Embryonic facial prominence (tissue), 1 donor: ENCODE results near the gene ICE2.
"Not testable (repeated sequence)": the region's sequence is repeated elsewhere in the genome, so short reads cannot be mapped to it uniquely, and the experiment has no call there.

Experiments used
- DNase-seq: peaks from one replicate; pipeline ENCODE4 v3.0.0-alpha.2; 2016; ENCODE audit errors: extremely low spot score

ICE2 gene

DNA sequence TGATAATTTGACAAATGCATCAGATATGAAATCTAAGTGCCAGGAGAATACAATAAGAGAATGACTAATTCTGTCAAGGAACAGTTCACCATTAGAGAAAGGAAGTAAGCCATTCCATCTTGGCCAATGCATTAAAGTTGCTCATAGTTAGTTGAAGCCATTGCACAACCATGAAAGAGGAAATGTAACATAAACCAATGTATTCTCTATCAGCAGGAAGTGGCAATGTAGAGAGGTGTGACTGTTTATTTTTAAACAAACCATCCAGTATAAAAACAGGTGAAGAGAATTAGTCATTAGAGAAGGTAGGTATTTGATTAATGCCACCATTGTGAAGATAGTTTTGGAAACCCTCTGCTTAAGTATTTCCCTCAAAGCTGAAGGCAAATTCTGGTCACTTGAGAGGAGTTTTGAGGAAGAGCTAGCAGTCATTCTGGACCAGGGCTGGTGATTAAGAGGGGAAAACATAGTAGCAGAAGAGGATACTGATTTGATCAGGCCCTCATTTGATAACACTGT is 70.4 kb downstream of the ICE2 start:
- no peak for DNase-seq

DNA sequence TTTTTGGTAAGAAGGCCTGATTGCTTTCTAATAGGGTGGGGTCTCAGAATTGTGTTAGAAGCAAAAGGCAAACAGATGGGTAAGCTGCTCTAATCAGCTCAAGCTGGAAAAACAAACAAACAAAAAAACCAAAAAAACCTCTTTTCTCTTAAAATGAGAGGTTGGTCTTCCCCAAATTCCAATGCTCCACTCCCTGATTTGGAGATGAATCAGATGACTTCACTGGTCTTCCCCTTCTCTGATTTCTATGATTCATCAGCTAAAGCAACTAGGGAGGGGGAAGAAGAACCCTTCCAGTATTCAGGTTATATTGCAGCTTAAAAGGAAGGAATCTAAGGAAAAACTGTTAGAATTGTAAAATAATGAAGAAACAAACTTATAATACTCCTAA is 71.5 kb downstream of the ICE2 start:
- DNase-seq, result no peak

DNA sequence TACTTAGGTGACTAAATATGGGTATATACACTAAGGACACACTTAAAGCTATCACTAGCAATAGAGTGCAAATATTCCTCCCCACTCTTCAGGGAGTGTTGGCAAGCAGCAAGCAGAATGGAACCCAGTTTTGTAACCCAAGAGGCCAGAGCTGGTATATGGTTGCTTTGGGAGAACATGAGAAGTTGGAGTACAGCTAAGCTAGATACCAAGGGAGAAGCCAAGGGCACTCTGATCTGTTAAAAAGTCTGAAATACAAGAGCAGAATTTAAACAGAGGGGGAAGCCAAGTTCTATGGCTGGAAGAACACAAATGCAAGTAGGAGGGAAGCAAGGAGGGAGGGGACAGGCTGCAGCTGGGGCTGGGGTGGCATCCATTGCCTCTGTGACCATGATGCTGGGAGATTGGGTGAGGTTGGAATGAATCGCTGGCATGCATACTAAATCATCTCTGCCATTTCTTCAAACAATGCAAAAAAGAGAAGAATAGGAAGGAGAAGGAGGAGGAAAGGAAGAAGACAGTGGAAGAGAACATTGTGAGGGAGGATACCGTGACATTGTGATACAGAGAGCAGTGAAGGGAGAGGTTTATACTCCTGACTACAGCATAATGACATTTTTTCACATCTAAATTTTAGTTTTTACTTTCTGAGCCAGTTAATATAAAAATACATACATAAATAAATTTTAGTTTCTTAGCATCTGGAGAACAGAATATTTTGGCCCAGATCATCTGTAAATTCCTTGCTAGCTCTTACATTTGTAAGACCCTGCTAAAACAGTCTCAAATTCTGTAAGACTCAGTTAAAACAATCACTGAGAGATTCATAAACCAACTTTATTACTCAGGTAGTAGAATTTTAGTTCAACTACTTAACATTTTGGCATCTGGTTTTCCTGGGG is 72.2 kb downstream of the ICE2 start:
- no peak for DNase-seq

- no peak for DNase-seq
Observed at GRCh38 chr15:60405399-60405798, 73.5 kb downstream of the ICE2 start.

- DNase-seq, result not testable (repeated sequence)
Observed at GRCh38 chr15:60404351-60404750, 74.6 kb downstream of the ICE2 start.

- no peak for DNase-seq
Observed at GRCh38 chr15:60400944-60401343, 78.0 kb downstream of the ICE2 start.

GRCh38 chr15:60399931-60400330 is 79.0 kb downstream of the ICE2 start:
- no peak for DNase-seq

GRCh38 chr15:60399246-60399915 is 79.6 kb downstream of the ICE2 start:
- no peak for DNase-seq

GRCh38 chr15:60397772-60398445 is 81.0 kb downstream of the ICE2 start, which contains the start of gene ANXA2:
Gene ANXA2, minus strand, starts transcription at chr15:60397986. Its CDS starts 11,911 bp downstream, at chr15:60386075.
- DNase-seq, result peak; percentile 59

DNA sequence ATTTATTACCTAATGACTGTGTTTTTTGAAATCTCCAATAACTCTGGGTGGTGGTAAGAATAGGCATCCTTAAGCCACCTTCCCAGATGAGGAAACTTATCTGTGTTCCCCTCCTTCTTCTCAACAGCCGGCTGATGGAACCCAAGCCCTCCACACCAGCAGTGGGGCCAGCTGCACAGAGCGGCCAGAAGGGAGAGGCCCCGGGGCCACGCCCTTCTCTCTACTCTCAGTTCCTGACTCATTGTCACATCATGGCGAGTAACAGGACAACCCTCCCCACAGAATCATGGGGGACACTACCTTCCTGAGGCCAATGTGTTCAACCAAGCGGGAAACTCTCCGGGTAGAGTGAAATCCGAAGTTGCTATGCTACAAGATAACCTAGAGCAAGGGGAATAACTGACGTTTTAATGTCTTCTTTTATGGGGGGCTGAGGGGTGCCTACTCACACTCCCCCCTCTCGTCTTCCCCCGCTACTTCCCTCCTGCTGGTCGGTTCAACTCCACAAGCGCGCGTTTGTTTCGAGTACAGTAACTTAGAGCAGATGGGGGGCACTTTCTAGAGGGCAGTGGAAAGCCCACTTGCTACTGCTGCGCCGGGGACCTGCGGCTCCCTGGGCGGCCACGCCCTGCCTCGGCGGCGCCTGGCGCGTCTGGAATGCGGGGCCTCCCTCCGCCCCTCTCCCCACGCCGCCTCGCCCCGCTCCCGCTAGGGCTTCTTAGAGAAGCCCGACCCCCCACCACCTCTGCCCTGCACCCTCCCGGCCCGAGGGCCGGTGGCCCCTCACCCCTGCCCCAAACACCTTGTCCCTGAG is 81.8 kb downstream of the ICE2 start:
- peak; percentile 64 for DNase-seq

DNA sequence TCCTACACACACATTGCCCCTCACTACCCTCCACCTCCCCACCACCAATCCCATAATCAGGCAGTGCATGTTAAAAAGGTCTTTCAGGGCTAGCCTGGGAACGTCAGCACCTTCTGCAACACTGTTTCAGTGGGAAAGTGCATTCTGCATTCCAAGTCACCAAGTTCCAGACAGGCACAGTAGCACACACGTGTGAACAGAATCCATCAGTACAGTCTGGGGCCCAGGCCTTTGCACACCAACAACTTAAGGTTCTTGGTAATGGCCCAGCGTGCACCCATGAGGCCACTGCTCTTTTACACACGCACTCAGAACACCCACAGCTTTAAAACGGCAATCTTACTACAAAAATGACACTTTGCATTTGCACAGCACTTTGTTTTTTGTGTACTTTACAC is 82.4 kb downstream of the ICE2 start:
- DNase-seq, result no peak

DNA sequence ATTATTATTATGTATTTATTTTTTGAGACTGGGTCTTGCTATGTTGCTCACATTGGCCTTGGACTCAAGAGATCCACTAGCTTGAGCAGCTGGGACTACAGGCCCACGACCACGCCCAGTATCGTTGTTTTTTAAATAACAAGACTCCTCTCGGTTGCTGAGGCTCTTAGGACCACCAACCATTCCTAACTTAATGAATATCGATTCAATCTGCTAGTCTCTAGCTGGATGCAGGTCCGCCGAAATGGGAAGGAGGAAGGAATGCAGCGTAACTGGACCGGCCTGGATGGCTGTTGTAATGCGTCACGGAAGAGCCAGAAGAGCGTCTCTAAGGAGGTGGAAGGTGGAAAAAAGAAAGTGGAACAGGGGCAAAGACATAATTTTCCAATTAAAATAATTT is 82.8 kb downstream of the ICE2 start:
- DNase-seq, result no peak

- DNase-seq, result no peak
Observed at GRCh38 chr15:60395276-60396011, 83.5 kb downstream of the ICE2 start.

DNA sequence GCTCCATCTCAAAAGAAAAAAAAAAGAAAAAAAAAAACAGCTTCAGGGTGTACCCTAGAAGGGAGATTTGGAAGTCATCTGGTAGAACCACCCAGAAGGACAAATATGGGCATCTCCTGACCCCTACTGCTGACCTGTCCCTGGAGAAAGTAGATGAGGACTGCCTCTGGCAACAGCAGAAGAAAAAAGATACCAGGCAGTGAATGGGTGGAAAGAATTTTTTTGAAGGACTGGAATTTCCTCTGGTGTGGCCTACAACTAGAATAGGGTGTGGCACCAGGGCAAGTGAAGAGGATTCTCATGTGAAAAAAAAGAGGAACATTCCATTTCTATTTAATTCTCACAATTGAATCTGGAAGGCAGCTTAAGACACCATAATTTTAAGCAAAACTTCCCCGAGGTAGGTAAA is 84.2 kb downstream of the ICE2 start:
- DNase-seq, result no peak

DNA sequence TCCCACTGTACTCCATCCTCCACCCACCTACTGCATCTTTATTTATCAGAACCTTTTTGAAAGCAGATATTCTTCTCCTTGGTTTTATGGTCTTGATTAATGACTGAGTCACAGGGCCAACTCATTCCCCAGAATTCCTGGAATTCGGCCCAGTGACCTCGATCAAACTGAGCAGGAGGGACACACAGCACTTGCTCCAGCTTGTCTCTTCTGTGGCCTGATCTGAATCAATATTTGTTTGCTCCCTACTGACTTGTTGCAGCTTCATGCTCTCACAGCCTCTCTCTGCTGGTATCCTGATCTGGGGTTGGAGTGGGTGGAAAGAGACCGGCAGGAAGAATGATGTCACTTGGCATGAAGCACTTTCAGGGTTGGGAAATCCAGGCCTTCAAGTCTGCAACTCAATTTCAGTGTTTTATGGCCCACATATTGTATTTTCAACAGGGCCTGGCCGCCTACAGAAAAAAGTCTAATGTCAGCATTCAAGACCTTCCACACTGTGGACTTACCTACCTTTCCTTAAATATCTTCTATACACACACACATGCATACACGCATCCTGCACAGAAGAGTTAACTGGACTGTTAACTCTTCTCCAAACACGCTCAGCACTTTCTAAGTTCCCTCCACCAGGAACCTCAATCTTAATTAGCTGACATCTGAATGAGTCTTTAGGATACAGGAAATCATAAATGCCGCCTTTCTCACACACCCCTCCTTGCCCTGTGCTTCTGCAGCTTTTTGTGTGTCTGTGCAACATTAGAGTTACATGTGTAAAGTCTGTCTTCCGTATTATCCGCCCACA is 85.8 kb downstream of the ICE2 start:
- peak; percentile 75 for DNase-seq

GRCh38 chr15:60392601-60392985 is 86.3 kb downstream of the ICE2 start:
- DNase-seq, result no peak

DNA sequence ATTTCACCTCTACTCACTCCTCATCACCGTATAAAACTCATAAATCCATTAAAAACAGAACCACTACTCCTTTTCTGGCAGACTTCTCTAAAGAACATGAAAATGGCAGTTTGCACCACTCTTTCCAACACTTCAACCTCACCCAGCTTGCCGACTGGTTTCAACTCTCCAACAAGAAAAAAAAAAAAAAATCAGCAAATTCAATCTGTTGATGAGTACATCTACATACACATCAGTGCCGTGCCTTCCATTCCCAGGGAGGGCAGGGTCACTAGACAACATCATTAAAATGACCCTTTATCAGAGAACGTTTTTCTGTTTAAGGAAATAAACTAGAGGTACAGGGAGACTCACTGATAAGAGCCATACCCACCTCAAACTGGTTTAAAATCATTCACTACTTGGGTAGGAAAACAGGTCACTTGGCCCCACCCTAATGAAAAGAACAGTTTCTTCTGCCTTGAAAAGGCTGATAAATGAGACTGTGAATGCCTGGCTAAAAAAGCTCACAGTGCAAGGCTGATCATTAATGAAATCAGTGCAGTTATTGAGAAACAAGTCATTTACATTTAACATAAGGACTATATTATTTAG is 87.1 kb downstream of the ICE2 start:
- DNase-seq, result no peak

DNA sequence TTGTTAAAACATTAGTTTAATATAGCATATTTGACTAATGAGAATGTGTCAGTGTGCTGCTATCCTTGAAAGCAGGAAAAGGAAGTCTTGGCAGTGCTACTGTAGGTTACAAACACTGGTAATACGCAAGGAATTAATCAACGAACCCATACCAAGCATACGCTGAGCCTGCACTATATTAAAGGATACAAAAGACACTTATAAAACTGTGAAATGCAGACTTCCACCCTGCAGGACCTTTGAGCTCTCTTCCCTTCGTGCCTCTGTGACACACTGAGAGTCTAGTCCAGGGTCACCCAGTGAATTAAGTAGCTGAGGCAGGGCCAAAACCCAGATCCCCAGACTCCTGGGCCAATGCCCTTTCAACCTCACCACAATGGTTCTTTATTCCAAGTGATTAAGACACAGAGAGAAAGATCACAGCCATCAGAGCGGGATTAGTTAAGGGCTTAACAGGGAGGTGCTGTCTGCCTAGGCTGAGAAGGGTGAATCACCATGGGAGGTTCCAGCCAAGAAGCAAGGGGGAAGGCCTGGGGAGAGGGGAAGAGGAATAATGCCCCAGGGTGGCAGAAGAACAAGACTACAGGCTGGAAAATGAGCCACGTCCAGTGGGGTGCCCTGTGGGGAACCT is 88.0 kb downstream of the ICE2 start:
- no peak for DNase-seq

- DNase-seq, result no peak
Observed at GRCh38 chr15:60390231-60390630, 88.7 kb downstream of the ICE2 start.
